OCI-LY1 (cell line): ENCODE data around the gene ATP2B2.

Source experiments
- H2AFZ ChIP-seq: fragments of 200-600 bp; sonication (generic), shearing (Covaris generic); 2 replicates; pipeline ENCODE4 v1.6.0; 2014; ENCODE audit warnings: antibody characterized with exemption, mild to moderate bottlenecking, low read length
- H3F3A ChIP-seq: fragments of 200-600 bp; sonication (generic), shearing (Covaris generic); 2 replicates; pipeline ENCODE4 v1.6.0; 2014; ENCODE audit warnings: mild to moderate bottlenecking, antibody characterized with exemption, low read length, moderate library complexity; ENCODE audit not compliant: insufficient read depth
- H3K27ac ChIP-seq: fragments of 200-600 bp; sonication (generic); 2 replicates; pipeline ENCODE4 v1.5.1; 2014; ENCODE audit warnings: low read length, mixed run types, mild to moderate bottlenecking, low read depth; ENCODE audit not compliant: poor library complexity, severe bottlenecking
- H3K27me3 ChIP-seq: fragments of 200-600 bp; sonication (generic); 2 replicates; pipeline ENCODE4 v1.6.0; 2014; ENCODE audit warnings: antibody characterized with exemption, mild to moderate bottlenecking, low read length, moderate library complexity; ENCODE audit not compliant: insufficient read depth
- H3K36me3 ChIP-seq: fragments of 200-600 bp; sonication (generic); 2 replicates; pipeline ENCODE4 v1.6.1; 2014; ENCODE audit warnings: mild to moderate bottlenecking, antibody characterized with exemption, low read length, moderate library complexity, mixed read lengths; ENCODE audit not compliant: insufficient read depth
- H3K4me1 ChIP-seq: fragments of 200-600 bp; sonication (generic); 2 replicates; pipeline ENCODE4 v1.5.1; 2014; ENCODE audit warnings: mild to moderate bottlenecking, low read length, moderate library complexity; ENCODE audit not compliant: insufficient read depth, severe bottlenecking
- H3K4me2 ChIP-seq: fragments of 200-600 bp; sonication (generic), shearing (Covaris generic); 2 replicates; pipeline ENCODE4 v1.6.1; 2014; ENCODE audit warnings: low read length
- H3K4me3 ChIP-seq: fragments of 200-600 bp; sonication (generic); 2 replicates; pipeline ENCODE4 v1.5.1; 2014; ENCODE audit warnings: low read length, low read depth, mild to moderate bottlenecking, mixed read lengths; ENCODE audit not compliant: poor library complexity, severe bottlenecking
- H3K79me2 ChIP-seq: fragments of 200-600 bp; shearing (Covaris generic); 2 replicates; pipeline ENCODE4 v1.6.1; 2016; ENCODE audit warnings: mixed run types, low read length, mixed read lengths; ENCODE audit not compliant: insufficient read depth
- H3K9ac ChIP-seq: fragments of 200-600 bp; sonication (generic), shearing (Covaris generic); 2 replicates; pipeline ENCODE4 v1.6.1; 2014; ENCODE audit warnings: mild to moderate bottlenecking, low read length, mixed read lengths
- H3K9me2 ChIP-seq: fragments of 200-600 bp; sonication (generic), shearing (Covaris generic); 2 replicates; pipeline ENCODE4 v1.6.1; 2014; ENCODE audit warnings: low read depth, mild to moderate bottlenecking, low read length, mixed read lengths
- H3K9me3 ChIP-seq: fragments of 200-600 bp; shearing (Covaris generic); 2 replicates; pipeline ENCODE4 v1.6.1; 2014; ENCODE audit warnings: low read length, mixed read lengths
- H4K20me1 ChIP-seq: fragments of 200-600 bp; sonication (generic), shearing (Covaris generic); 2 replicates; pipeline ENCODE4 v1.6.0; 2016; ENCODE audit warnings: mild to moderate bottlenecking, low read length; ENCODE audit not compliant: insufficient read depth
- CTCF ChIP-seq: fragments of 200-600 bp; sonication (generic), shearing (Covaris generic); IDR thresholded peaks from 2 replicates; pipeline ENCODE4 v1.5.1; 2017; ENCODE audit warnings: mild to moderate bottlenecking, antibody characterized with exemption, low read length, moderate library complexity, mixed read lengths
- EZH2 ChIP-seq: fragments of 200-600 bp; sonication (generic), shearing (Covaris generic); IDR thresholded peaks from 2 replicates; pipeline ENCODE4 v1.8.0; 2017; ENCODE audit warnings: borderline replicate concordance, mixed run types, mild to moderate bottlenecking, antibody characterized with exemption, low read length, moderate library complexity, mixed read lengths

Gene ATP2B2

GRCh38 chr3:10496121-10496863 is 9.1 kb downstream of the ATP2B2 start:
- Histone ChIP-seq H3K4me2 (no peak overlapping the region), H4K20me1 (no peaks in the 10 kb centered on the region), H3K9ac (no peak overlapping the region), H3K36me3 (no peaks in the 10 kb centered on the region), H3K79me2 (no peaks in the 10 kb centered on the region), H3K4me1 (no peaks in the 10 kb centered on the region), H3K27ac (no peak overlapping the region), H3K27me3 (peaks cover 3% of the 10 kb centered on the region; the same call in 1 of the 2 replicates), H2AFZ (no peak overlapping the region), H3K9me2 (no peaks in the 10 kb centered on the region), H3K4me3 (no peak overlapping the region), H3F3A (no peaks in the 10 kb centered on the region), H3K9me3 (no peaks in the 10 kb centered on the region)
- TF ChIP-seq EZH2, result no peak
- TF ChIP-seq CTCF, result no peak

GRCh38 chr3:10495614-10496013 is 9.8 kb downstream of the ATP2B2 start:
- no peaks in the 10 kb centered on the region for H3F3A ChIP-seq
- TF ChIP-seq EZH2 (no peak), CTCF (no peak)
- H4K20me1 ChIP-seq, result no peaks in the 10 kb centered on the region
- no peak overlapping the region for H3K4me2 ChIP-seq
- no peaks in the 10 kb centered on the region for H3K9me3 ChIP-seq
- H3K79me2 ChIP-seq, result no peaks in the 10 kb centered on the region
- no peaks in the 10 kb centered on the region for H3K36me3 ChIP-seq
- peaks cover 3% of the 10 kb centered on the region; the same call in 1 of the 2 replicates for H3K27me3 ChIP-seq
- H3K4me1 ChIP-seq, result no peaks in the 10 kb centered on the region
- no peak overlapping the region for H3K9ac ChIP-seq
- no peak overlapping the region for H2AFZ ChIP-seq
- H3K27ac ChIP-seq, result no peak overlapping the region
- H3K9me2 ChIP-seq, result no peaks in the 10 kb centered on the region
- H3K4me3 ChIP-seq, result no peak overlapping the region

GRCh38 chr3:10495003-10495402 is 10.4 kb downstream of the ATP2B2 start:
- Histone ChIP-seq H3K4me3 (no peak overlapping the region), H3K4me2 (no peak overlapping the region), H4K20me1 (no peaks in the 10 kb centered on the region), H3K27me3 (peaks cover 3% of the 10 kb centered on the region; the same call in 1 of the 2 replicates), H3K9me2 (no peaks in the 10 kb centered on the region), H3K9me3 (no peaks in the 10 kb centered on the region), H3K79me2 (no peaks in the 10 kb centered on the region), H3K9ac (no peak overlapping the region), H3K36me3 (no peaks in the 10 kb centered on the region), H3F3A (no peaks in the 10 kb centered on the region), H3K4me1 (no peaks in the 10 kb centered on the region), H3K27ac (no peak overlapping the region), H2AFZ (no peak overlapping the region)
- TF ChIP-seq CTCF, result no peak
- no peak for TF ChIP-seq EZH2
